Memory B cell (primary cell): Measurements from ENCODE around the gene FABP7.

Experiments
- ATAC-seq: fragments of 150-1000 bp; cut with Tn5 transposase; 2 replicates; pipeline ENCODE4 v1.10.0; 2021; ENCODE audit warnings: low read depth, mild to moderate bottlenecking, moderate library complexity
- DNase-seq, 2 donors: peaks; one replicate each; pipeline ENCODE4 v3.0.0; 2022; ENCODE audit warnings: low spot score in 2 of 2
- H3K27ac Mint-ChIP-seq: one replicate; pipeline ENCODE4 v1.8.0; 2022; ENCODE audit warnings: mild to moderate bottlenecking, moderate library complexity, mixed read lengths
- H3K27me3 Mint-ChIP-seq: one replicate; pipeline ENCODE4 v1.8.0; 2022; ENCODE audit warnings: mixed read lengths
- H3K36me3 Mint-ChIP-seq: one replicate; pipeline ENCODE4 v1.8.0; 2022; ENCODE audit warnings: mild to moderate bottlenecking, mixed read lengths
- H3K4me1 Mint-ChIP-seq: one replicate; pipeline ENCODE4 v1.8.0; 2022; ENCODE audit warnings: mixed read lengths
- H3K4me3 Mint-ChIP-seq: one replicate; pipeline ENCODE4 v1.8.0; 2022; ENCODE audit warnings: mild to moderate bottlenecking, moderate library complexity, mixed read lengths
- H3K9me3 Mint-ChIP-seq: one replicate; pipeline ENCODE4 v1.8.0; 2022; ENCODE audit warnings: mixed read lengths

Gene FABP7

GRCh38 chr6:122749451-122750050, 30.0 kb upstream of the FABP7 start:
- DNase-seq (no peak), ATAC-seq (no peak)
- Mint-ChIP-seq H3K4me3 (no peak overlapping the region), H3K27me3 (no peaks in the 10 kb centered on the region), H3K27ac (no peak overlapping the region), H3K36me3 (peaks cover 2% of the 10 kb centered on the region), H3K4me1 (peaks cover 27% of the 10 kb centered on the region), H3K9me3 (peaks cover 4% of the 10 kb centered on the region)

DNA sequence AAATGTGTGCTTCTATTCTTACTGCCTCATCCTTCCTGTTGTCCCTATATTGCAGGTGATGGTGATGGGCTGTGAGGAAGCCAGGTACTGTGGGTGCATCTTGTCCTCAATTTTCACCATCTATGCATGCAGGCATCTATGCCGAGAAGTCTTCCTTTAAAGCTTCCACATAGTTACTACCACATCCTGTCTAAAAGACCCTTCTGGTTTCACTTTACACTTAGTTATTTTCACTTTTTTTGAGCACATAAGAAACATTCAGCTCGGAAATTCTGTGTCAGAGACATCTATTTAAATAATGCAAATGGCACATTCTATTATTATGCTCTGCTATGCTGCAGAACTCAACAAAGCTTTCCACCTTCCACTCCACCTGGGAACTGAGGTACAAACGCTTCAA, 28.2 kb upstream of the FABP7 start:
- peaks cover 4% of the 10 kb centered on the region for H3K9me3 Mint-ChIP-seq
- ATAC-seq (peak; percentile 56), DNase-seq (no peak)
- peaks cover 2% of the 10 kb centered on the region for H3K36me3 Mint-ChIP-seq
- peak overlapping the region; percentile 63 for H3K4me3 Mint-ChIP-seq
- no peaks in the 10 kb centered on the region for H3K27me3 Mint-ChIP-seq
- H3K4me1 Mint-ChIP-seq, result peaks cover 28% of the 10 kb centered on the region
- peak overlapping the region; percentile 64 for H3K27ac Mint-ChIP-seq

DNA sequence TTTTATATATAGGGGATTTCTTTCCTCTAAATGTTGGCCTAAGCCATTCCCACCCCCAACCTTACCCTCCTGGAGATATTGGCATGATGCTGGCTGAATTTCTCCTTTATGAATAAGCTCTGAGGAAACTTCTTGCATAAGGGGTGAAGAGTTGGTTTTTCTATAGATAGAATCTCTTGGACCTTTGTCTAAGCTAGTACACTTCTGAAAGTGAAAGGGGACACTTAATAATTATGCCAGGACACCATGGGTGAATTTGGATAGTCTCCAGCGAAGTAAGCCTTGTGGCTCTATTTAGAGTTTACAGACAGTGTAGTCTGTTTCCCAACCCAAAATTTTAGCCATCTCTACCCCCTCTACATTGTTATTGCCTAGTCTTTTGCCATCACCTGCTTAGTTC, 27.1 kb upstream of the FABP7 start:
- H3K9me3 Mint-ChIP-seq, result peaks cover 4% of the 10 kb centered on the region
- no peak for DNase-seq
- ATAC-seq, result no peak
- H3K27me3 Mint-ChIP-seq, result no peaks in the 10 kb centered on the region
- peaks cover 25% of the 10 kb centered on the region for H3K4me1 Mint-ChIP-seq
- no peak overlapping the region for H3K27ac Mint-ChIP-seq
- no peak overlapping the region for H3K4me3 Mint-ChIP-seq
- peaks cover 2% of the 10 kb centered on the region for H3K36me3 Mint-ChIP-seq

DNA sequence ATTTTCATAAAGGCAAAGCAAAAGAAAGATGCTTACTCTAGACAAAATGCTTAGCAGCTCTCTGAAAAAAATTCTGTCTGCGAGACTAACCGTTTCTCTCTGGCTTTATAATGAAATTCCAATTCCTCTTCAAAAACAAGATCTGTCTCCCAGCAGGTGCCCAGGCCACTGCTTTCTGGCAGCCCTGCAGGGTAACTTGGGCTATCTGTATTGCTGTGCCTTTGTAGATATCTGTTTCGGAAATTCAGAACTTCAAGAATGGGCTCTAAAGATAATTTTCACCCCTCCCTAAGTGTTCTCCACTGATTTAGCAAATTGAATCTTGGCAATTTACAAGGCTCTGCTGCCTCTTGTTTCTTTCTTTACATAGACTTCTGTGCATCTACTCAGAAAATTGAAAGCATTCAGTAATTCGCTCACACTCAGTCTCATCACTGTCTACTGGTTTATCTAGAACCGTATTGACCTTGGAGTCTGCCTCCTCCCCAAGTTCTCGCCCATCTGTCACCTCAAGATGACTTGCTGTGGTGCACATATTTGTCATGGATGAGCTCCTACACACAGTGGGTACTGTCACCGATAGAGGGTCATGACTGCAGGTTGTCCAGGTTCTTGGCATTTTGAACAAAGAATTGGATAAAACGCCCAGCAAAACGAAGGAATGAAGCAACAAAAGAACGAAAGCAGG, 26.4 kb upstream of the FABP7 start:
- DNase-seq, result no peak
- Mint-ChIP-seq H3K27ac (no peak overlapping the region), H3K4me1 (peaks cover 19% of the 10 kb centered on the region)

GRCh38 chr6:122753688-122754056, 25.8 kb upstream of the FABP7 start:
- H3K9me3 Mint-ChIP-seq, result peaks cover 3% of the 10 kb centered on the region
- no peaks in the 10 kb centered on the region for H3K27me3 Mint-ChIP-seq
- DNase-seq (no peak), ATAC-seq (no peak)
- peak overlapping the region; percentile 67 for H3K4me3 Mint-ChIP-seq
- H3K36me3 Mint-ChIP-seq, result no peaks in the 10 kb centered on the region
- H3K4me1 Mint-ChIP-seq, result peaks cover 18% of the 10 kb centered on the region
- no peak overlapping the region for H3K27ac Mint-ChIP-seq

More for the DNA sequence above, 26.4 kb upstream of the FABP7 start:
- Mint-ChIP-seq H3K4me3 (peak overlapping the region; percentile 67), H3K36me3 (peaks cover under 1% of the 10 kb centered on the region), H3K27me3 (no peaks in the 10 kb centered on the region), H3K9me3 (peaks cover 3% of the 10 kb centered on the region)
- no peak for ATAC-seq

- no peaks in the 10 kb centered on the region for H3K36me3 Mint-ChIP-seq
- no peak overlapping the region for H3K4me3 Mint-ChIP-seq
- H3K27ac Mint-ChIP-seq, result no peak overlapping the region
- no peaks in the 10 kb centered on the region for H3K27me3 Mint-ChIP-seq
- peaks cover 3% of the 10 kb centered on the region for H3K9me3 Mint-ChIP-seq
- DNase-seq, result no peak
- ATAC-seq, result no peak
- peaks cover 22% of the 10 kb centered on the region for H3K4me1 Mint-ChIP-seq
Observed at GRCh38 chr6:122754191-122754731, 25.3 kb upstream of the FABP7 start.

DNA sequence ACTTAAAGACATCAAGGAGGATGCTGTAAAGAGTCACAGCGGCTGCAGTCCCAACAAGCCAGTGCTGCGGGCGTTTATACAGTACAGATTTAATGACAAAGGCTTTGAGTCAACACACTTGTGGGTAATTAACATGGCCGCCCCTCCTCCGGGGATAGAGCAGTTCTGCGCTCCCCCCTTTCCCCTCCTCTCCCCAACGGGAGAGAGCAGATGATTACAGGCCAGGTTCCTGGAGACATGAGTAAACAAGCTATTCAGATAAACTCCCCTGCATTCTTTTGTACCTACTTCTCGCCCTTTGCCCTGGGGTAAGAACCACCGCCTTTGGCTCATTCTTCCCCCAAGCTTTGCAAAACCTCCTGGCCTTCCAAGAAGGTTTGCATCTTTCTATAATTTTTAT, 23.6 kb upstream of the FABP7 start:
- H3K36me3 Mint-ChIP-seq, result no peaks in the 10 kb centered on the region
- ATAC-seq, result no peak
- H3K27me3 Mint-ChIP-seq, result no peaks in the 10 kb centered on the region
- peaks cover 19% of the 10 kb centered on the region for H3K4me1 Mint-ChIP-seq
- no peaks in the 10 kb centered on the region for H3K9me3 Mint-ChIP-seq
- H3K4me3 Mint-ChIP-seq, result no peak overlapping the region
- H3K27ac Mint-ChIP-seq, result no peak overlapping the region
- DNase-seq, result no peak

DNA sequence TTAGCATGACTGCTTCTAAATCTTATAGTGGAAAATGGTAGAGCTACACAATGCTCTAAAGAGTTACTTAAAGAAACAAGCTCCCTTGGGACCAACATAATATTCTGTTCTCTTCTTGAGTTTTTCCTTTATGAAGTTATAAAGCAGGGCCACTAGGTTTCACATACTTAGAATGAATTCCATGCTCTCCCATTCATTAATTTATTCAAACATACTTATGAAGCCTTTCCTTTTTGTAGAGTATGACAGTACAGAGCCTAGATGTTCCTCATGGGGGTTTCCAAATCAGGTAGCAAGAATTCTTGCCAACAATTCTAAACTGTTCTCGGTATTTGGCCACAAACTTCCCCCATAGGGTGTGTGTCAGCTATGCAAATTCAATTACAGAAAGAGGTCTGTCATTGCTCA, 20.6 kb upstream of the FABP7 start:
- DNase-seq (no peak), ATAC-seq (peak; percentile 95)
- Mint-ChIP-seq H3K4me1 (peaks cover 7% of the 10 kb centered on the region), H3K27ac (no peak overlapping the region), H3K36me3 (no peaks in the 10 kb centered on the region), H3K27me3 (no peaks in the 10 kb centered on the region), H3K4me3 (no peak overlapping the region), H3K9me3 (peaks cover 1% of the 10 kb centered on the region)

DNA sequence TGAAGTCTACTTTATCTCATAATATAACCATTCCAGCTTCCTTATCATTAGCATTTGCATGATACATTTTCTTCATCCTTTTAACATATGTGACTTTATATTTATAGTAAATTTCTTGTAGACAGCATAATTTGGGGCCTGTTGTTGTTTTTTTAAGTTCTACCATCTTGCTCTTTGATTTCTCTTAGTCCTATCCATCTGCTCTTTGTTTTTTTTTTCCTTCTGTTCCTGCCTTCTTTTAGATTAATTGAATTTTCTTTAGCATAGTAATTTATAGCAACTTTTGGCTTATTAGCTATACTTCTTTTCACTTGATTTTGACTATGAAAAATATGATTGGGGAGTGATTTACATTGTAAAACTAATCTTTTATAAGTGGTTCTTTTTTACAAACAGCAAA, 19.2 kb upstream of the FABP7 start:
- Mint-ChIP-seq H3K4me3 (no peak overlapping the region), H3K9me3 (peaks cover 1% of the 10 kb centered on the region), H3K4me1 (peaks cover 5% of the 10 kb centered on the region), H3K36me3 (no peaks in the 10 kb centered on the region), H3K27ac (no peak overlapping the region), H3K27me3 (no peaks in the 10 kb centered on the region)
- ATAC-seq (no peak), DNase-seq (no peak)

- Mint-ChIP-seq H3K4me3 (no peak overlapping the region), H3K27me3 (peaks cover 4% of the 10 kb centered on the region), H3K27ac (no peak overlapping the region), H3K4me1 (no peaks in the 10 kb centered on the region), H3K36me3 (no peaks in the 10 kb centered on the region), H3K9me3 (peaks cover 1% of the 10 kb centered on the region)
- ATAC-seq (no peak), DNase-seq (no peak)
Observed at GRCh38 chr6:122766256-122766655, 13.3 kb upstream of the FABP7 start.

GRCh38 chr6:122770835-122771601, 8.5 kb upstream of the FABP7 start:
- no peaks in the 10 kb centered on the region for H3K4me1 Mint-ChIP-seq
- H3K4me3 Mint-ChIP-seq, result no peak overlapping the region
- no peak for ATAC-seq
- H3K27ac Mint-ChIP-seq, result no peak overlapping the region
- DNase-seq, result no peak
- H3K36me3 Mint-ChIP-seq, result no peaks in the 10 kb centered on the region
- peaks cover 3% of the 10 kb centered on the region for H3K27me3 Mint-ChIP-seq
- peaks cover 3% of the 10 kb centered on the region for H3K9me3 Mint-ChIP-seq

- ATAC-seq (no peak), DNase-seq (no peak)
- H3K4me3 Mint-ChIP-seq, result no peak overlapping the region
- H3K36me3 Mint-ChIP-seq, result no peaks in the 10 kb centered on the region
- peaks cover 6% of the 10 kb centered on the region for H3K9me3 Mint-ChIP-seq
- no peak overlapping the region for H3K27ac Mint-ChIP-seq
- H3K27me3 Mint-ChIP-seq, result no peaks in the 10 kb centered on the region
- no peaks in the 10 kb centered on the region for H3K4me1 Mint-ChIP-seq
Observed at GRCh38 chr6:122772724-122773415, 6.6 kb upstream of the FABP7 start.

DNA sequence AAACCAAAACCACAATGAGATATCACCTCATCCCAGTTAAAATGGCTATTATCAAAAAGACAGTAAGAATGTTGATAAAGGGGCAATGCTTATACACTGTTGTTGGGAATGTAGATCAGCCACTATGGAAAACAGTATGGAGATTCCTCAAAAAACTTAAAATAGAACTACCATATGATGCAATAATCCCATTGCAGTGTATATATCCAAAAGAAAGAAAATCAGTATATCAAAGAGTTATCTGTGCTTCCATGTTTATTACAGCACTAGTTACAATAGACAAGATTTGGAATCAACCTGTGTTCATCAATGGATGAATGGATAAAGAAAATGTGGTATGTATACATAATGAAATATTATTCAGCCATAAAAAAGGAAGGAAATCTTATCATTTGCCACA, 3.5 kb upstream of the FABP7 start:
- Mint-ChIP-seq H3K27me3 (no peaks in the 10 kb centered on the region), H3K27ac (no peak overlapping the region), H3K4me1 (no peaks in the 10 kb centered on the region), H3K4me3 (no peak overlapping the region), H3K9me3 (peaks cover 6% of the 10 kb centered on the region), H3K36me3 (no peaks in the 10 kb centered on the region)
- ATAC-seq, result no peak
- no peak for DNase-seq

GRCh38 chr6:122778302-122778701, 1.2 kb upstream of the FABP7 start:
- no peaks in the 10 kb centered on the region for H3K27me3 Mint-ChIP-seq
- no peaks in the 10 kb centered on the region for H3K4me1 Mint-ChIP-seq
- ATAC-seq, result no peak
- H3K4me3 Mint-ChIP-seq, result no peak overlapping the region
- H3K9me3 Mint-ChIP-seq, result peaks cover 6% of the 10 kb centered on the region
- H3K27ac Mint-ChIP-seq, result no peak overlapping the region
- no peak for DNase-seq
- no peaks in the 10 kb centered on the region for H3K36me3 Mint-ChIP-seq
